Mesodermal cell (in vitro differentiated cells): ENCODE data around the gene TNK1.

ENCODE experiments used
- H3K27ac ChIP-seq: 2 replicates; pipeline ENCODE4 v1.7.0; 2013; ENCODE audit warnings: mild to moderate bottlenecking, low read depth, low read length, moderate library complexity; ENCODE audit not compliant: severe bottlenecking
- H3K36me3 ChIP-seq: 2 replicates; pipeline ENCODE4 v1.7.1; 2013; ENCODE audit warnings: mild to moderate bottlenecking, low read length, moderate library complexity; ENCODE audit not compliant: control insufficient read depth, insufficient read depth
- H3K4me1 ChIP-seq: one replicate; pipeline ENCODE4 v1.7.1; 2013; ENCODE audit warnings: mild to moderate bottlenecking, low read length; ENCODE audit not compliant: insufficient read depth, control insufficient read depth, poor library complexity, severe bottlenecking
- H3K4me3 ChIP-seq: 2 replicates; pipeline ENCODE4 v1.7.0; 2013; ENCODE audit warnings: low read length, control low read depth, mild to moderate bottlenecking; ENCODE audit not compliant: insufficient read depth, poor library complexity, severe bottlenecking; ENCODE audit errors: extremely low read depth
- H3K9me3 ChIP-seq: 2 replicates; pipeline ENCODE4 v1.7.1; 2013; ENCODE audit warnings: mild to moderate bottlenecking, low read length, moderate library complexity; ENCODE audit not compliant: control insufficient read depth
- WGBS, 2 experiments: methylation state at CpG; one replicate each; pipeline ENCODE4 v1.1.5; 2013; ENCODE audit warnings: missing lambda C conversion rate in 2 of 2; ENCODE audit not compliant: insufficient coverage in 2 of 2; 5-methylcytosine and 5-hydroxymethylcytosine counted together

Gene TNK1

DNA sequence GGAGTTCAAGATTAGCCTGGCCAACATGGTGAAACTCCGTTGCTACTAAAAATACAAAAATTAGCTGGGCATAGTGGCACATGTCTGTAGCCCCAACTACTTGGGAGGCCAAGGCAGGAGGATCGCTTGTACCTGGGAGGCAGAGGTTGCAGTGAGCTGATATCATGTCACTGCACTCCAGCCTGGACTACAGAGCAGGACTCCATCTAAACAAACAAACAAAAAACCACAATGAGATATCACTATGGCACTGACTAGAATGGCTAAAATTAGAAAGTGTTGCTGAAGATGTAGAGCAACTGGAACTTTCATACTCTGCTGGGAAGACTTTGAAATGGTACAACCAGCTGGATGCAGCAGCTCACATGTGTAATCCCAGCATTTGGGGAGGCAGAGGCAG lies 6.5 kb upstream of the TNK1 start:
- WGBS, 2 experiments: 85 to 93% methylated on average over 2 of the region's 2 CpGs
- no peak overlapping the region for H3K4me3 ChIP-seq
- no peaks in the 10 kb centered on the region for H3K4me1 ChIP-seq
- no peak overlapping the region for H3K27ac ChIP-seq
- peaks cover 4% of the 10 kb centered on the region for H3K9me3 ChIP-seq
- no peaks in the 10 kb centered on the region for H3K36me3 ChIP-seq

DNA sequence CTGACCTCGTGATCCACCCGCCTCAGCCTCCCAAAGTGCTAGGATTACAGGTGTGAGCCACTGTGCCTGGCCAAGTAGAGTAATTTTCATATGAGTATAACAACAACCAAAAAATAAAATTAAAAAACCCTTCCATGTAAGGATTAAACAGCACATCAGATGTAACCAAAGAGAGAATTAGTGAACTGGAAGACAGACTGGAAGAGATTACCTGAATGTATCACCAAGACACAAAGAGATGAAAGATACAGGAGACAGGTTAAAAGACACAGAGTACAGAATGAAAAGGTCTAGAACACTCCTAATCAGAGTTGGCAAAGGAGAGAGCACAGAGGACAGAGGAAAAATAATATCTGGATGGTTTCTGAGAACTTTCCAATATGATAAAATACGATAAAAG lies 1.8 kb upstream of the TNK1 start:
- H3K4me3 ChIP-seq: no peak overlapping the region
- peaks cover 10% of the 10 kb centered on the region for H3K9me3 ChIP-seq
- no CpG with 5 or more reads among the region's 3 CpGs for WGBS, 2 experiments
- H3K27ac ChIP-seq: no peak overlapping the region
- no peaks in the 10 kb centered on the region for H3K36me3 ChIP-seq
- no peaks in the 10 kb centered on the region for H3K4me1 ChIP-seq

DNA sequence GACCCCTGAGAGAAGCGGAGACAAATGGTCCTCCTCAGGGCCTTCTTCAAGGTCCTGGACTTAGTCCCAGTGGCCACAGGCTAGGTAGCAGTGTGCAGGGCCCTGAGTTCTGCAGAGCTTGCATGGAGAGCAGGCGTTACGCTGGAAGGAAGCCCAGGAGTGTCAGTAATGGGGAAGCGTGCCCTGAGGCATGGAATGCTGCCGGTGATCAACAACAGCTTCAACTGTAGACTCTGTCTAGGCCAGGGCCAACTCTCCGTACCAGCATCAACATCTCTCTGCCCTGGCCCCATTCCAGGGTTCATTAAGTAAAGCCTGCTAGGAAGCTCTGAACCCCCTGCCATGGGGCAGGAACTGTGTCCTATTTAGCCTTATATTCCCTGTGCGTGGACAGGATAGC lies 568 bp upstream of the TNK1 start:
- Histone ChIP-seq H3K36me3 (no peaks in the 10 kb centered on the region), H3K4me3 (no peak overlapping the region), H3K4me1 (no peaks in the 10 kb centered on the region), H3K27ac (no peak overlapping the region), H3K9me3 (peaks cover 10% of the 10 kb centered on the region)
- WGBS, 2 experiments: 81 to 89% methylated on average over 5 to 7 of the region's 7 CpGs

DNA sequence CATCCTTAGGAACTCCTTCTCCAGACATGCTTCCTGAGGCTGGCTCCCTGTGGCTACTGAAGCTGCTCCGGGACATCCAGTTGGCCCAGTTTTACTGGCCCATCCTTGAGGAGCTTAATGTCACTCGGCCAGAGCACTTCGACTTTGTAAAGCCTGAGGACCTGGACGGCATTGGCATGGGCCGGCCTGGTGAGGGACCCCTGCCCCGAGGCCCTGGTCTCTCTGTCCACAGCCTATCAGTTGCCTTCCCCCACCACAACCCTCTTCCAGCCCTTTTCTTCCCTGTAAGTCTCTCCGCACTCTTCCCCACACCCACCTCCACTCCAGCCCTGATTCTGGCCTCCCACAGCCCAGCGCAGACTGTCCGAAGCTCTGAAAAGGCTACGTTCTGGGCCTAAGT lies 2.0 kb downstream of the TNK1 start:
- H3K9me3 ChIP-seq: peaks cover 10% of the 10 kb centered on the region
- H3K36me3 ChIP-seq: no peaks in the 10 kb centered on the region
- H3K4me1 ChIP-seq: no peaks in the 10 kb centered on the region
- WGBS, 2 experiments: 84 to 91% methylated on average over 8 to 9 of the region's 10 CpGs
- H3K27ac ChIP-seq: no peak overlapping the region
- no peak overlapping the region for H3K4me3 ChIP-seq

DNA sequence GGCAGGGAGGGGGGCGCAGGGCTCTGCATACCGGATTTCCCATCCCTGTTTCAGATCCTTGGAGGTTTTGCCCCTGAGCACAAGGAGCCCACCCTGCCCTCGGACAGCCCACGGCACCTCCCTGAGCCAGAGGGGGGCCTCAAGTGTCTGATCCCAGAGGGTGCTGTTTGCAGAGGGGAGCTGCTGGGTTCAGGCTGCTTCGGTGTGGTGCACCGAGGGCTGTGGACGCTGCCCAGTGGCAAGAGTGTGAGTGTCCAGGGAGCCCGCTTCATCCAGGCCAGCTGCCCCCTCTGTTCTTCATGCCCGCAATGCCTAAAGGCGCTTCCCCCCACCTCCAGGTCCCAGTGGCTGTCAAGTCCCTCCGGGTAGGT lies 2.5 kb downstream of the TNK1 start:
- no peak overlapping the region for H3K27ac ChIP-seq
- H3K4me3 ChIP-seq: no peak overlapping the region
- peaks cover 3% of the 10 kb centered on the region for H3K36me3 ChIP-seq
- H3K4me1 ChIP-seq: no peaks in the 10 kb centered on the region
- peaks cover 10% of the 10 kb centered on the region for H3K9me3 ChIP-seq
- WGBS, 2 experiments: 89 to 91% methylated on average over 7 to 9 of the region's 11 CpGs

DNA sequence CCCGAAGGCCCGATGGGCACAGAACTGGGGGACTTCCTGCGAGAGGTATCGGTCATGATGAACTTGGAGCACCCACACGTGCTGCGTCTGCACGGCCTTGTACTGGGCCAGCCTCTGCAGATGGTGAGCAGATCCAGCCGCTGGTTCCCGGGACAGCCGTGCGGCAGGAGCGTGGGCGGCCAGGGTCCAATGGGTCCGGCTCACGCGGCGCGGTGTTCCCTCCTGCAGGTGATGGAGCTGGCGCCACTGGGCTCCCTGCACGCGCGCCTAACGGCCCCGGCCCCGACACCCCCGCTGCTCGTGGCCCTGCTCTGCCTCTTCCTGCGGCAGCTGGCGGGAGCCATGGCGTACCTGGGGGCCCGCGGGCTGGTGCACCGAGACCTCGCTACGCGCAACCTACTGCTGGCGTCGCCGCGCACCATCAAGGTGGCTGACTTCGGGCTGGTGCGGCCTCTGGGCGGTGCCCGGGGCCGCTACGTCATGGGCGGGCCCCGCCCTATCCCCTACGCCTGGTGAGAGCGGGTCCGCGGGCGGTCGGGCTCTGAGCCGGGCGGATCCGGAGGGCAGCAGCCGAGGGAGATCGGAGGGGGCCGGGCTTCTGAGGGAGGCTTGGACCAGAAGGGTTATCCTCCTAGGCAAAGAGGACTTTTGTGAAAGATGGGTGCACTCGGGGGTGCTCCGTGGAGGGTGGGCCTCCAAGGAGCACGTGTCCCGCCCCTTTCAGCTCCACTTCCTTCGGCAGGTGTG lies 3.0 kb downstream of the TNK1 start:
- Histone ChIP-seq H3K36me3 (peaks cover 9% of the 10 kb centered on the region), H3K27ac (no peak overlapping the region), H3K4me3 (peak overlapping the region; percentile 27), H3K4me1 (no peaks in the 10 kb centered on the region), H3K9me3 (peaks cover 10% of the 10 kb centered on the region)
- WGBS, 2 experiments: 18 to 19% methylated on average over 43 to 64 of the region's 65 CpGs

DNA sequence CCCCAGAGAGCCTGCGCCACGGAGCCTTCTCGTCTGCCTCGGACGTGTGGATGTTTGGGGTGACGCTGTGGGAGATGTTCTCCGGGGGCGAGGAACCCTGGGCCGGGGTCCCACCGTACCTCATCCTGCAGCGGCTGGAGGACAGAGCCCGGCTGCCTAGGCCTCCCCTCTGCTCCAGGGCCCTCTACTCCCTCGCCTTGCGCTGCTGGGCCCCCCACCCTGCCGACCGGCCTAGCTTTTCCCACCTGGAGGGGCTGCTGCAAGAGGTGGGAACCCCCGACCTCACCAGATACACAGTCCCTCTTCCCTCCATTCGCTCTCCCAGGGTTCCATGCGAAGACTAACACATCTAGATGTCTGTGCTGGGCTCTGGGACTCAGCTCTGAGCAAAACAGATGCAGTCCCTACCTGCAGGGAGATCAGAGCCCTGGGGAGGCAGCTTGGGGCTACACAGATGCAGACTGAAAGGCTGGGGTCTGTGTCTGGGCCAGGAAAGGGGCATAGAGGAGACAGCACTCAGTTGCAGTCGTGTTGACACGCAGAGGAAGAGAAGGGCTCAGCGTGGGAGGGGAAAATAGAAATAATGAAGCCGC lies 3.7 kb downstream of the TNK1 start:
- WGBS, 2 experiments: 70 to 75% methylated on average over 14 to 16 of the region's 23 CpGs
- H3K9me3 ChIP-seq: peaks cover 4% of the 10 kb centered on the region
- peak overlapping the region; percentile 27 for H3K4me3 ChIP-seq
- peaks cover 16% of the 10 kb centered on the region for H3K36me3 ChIP-seq
- no peak overlapping the region for H3K27ac ChIP-seq
- no peaks in the 10 kb centered on the region for H3K4me1 ChIP-seq

DNA sequence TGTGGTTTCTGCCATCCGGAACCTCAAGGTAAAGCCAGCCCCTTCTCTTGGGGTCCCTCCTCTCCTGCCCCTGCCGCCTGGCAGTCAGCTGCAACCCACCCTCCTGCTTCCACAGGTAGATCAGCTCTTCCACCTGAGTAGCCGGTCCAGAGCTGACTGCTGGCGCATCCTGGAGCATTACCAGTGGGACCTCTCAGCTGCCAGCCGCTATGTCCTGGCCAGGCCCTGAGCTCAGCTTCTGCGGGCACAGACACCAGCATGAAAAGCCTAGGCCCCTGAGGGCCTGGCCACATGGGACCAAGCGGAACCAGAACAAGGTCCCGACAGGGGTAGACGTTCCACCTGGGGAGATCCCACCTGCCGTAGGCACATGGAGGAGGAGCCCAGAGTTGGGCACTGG lies 8.0 kb downstream of the TNK1 start:
- no peak overlapping the region for H3K27ac ChIP-seq
- H3K9me3 ChIP-seq: no peaks in the 10 kb centered on the region

DNA sequence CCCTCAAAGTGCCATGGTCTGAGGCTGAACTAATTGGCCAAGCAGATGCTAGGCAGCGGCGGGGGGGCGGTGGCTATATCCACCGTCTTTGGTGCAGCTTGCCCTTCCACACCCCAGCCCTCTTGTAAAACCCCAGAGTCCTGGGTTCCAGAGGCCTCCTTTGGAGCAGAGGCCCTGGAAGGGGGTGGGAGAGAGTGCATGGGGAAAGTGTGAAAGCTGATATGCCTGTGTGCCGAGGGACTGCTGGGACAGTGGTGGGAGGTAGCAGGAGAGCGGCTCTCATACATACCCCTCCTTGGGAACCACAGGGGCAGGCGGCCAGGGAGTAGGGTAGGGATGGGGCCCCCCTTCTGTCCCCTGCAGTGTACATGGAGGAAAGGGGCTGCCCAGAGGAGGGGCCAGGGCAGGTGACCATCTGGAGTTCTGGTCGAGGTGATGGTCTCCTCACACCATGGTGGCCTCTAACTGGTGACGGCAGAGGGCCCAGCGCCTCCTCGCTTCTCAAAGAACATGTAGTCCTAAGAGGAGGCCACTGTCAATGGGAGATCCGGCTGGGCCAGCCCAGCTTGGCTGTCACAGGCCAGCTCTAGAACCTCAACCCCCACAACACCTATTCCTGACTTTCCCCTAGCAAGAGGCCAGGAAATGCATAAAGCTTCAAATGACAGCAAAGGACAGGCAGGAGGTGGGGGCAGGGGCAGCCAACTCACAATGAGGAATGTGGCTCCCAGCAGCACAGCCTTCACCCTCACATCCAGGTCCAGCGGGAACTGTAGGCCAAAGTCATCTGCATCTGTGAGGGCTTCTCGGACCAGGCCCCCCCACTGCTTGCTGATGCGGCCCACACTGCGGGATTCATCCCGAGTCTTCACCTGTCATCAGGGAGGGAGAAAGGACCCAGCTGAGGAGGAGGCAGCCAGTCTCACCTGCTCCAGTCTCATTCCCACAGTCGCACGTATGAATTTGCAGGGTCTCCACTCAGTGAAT lies 9.3 kb downstream of the TNK1 start:
- Histone ChIP-seq H3K9me3 (no peaks in the 10 kb centered on the region), H3K4me1 (peaks cover 10% of the 10 kb centered on the region), H3K4me3 (no peak overlapping the region), H3K27ac (no peak overlapping the region), H3K36me3 (peaks cover 45% of the 10 kb centered on the region)
- 69 to 78% methylated on average over 13 to 14 of the region's 19 CpGs for WGBS, 2 experiments

More for the DNA sequence above, 8.0 kb downstream of the TNK1 start:
- 92 to 97% methylated on average over 8 to 10 of the region's 10 CpGs for WGBS, 2 experiments
- Histone ChIP-seq H3K4me1 (peaks cover 10% of the 10 kb centered on the region), H3K36me3 (peaks cover 45% of the 10 kb centered on the region), H3K4me3 (no peak overlapping the region)

DNA sequence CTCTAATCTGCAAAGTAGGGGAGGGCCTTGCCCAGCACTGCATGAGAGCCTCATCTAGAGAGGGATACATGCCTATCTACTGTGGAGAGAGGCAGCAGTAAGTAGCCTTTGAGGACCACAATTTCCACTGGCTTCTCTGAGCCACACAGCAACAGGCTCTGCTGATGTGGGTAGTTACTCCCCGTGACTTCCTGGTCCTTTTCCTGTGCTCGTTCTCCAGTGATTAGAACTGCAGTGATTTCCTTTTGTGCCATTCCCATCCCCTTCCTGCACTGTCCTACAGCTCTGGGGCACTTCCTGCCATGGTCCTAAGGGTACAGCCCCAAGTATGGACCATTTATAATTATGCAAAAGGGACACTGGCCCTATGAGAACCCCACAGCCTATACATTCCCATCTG lies 10.4 kb downstream of the TNK1 start:
- no peak overlapping the region for H3K4me3 ChIP-seq
- H3K36me3 ChIP-seq: peaks cover 45% of the 10 kb centered on the region
- no peak overlapping the region for H3K27ac ChIP-seq
- H3K9me3 ChIP-seq: no peaks in the 10 kb centered on the region
- H3K4me1 ChIP-seq: peaks cover 10% of the 10 kb centered on the region
- 77 to 94% methylated on average over 2 of the region's 2 CpGs for WGBS, 2 experiments
